ENCODE data around the gene AQP12B.

AQP12B gene

GRCh38 chr2:240719676-240720545 lies 37.2 kb upstream of the AQP12B start:
- TF ChIP-seq POLR2A (IDR thresholded peaks at IDR 0.05; ENCODE audit: low read depth, low read length) (no peak), PAX5 (IDR thresholded peaks at IDR 0.05; ENCODE audit: insufficient read depth, low read length, severe bottlenecking) (no peak), SPI1 (IDR thresholded peaks at IDR 0.05; ENCODE audit: low read depth, low read length) (no peak), POLR2AphosphoS5 (IDR thresholded peaks at IDR 0.05; ENCODE audit: low read depth, low read length) (no peak), POU2F2 (IDR thresholded peaks at IDR 0.05; ENCODE audit: low read depth, low read length) (no peak), TAF1 (IDR thresholded peaks at IDR 0.05; ENCODE audit: low read depth, low read length) (no peak)
- no peak for FAIRE-seq
- no peak for DNase-seq (ENCODE audit: insufficient read length, low spot score)

- no peak for FAIRE-seq
- TF ChIP-seq POU2F2 (IDR thresholded peaks at IDR 0.05; ENCODE audit: low read depth, low read length) (no peak), SPI1 (IDR thresholded peaks at IDR 0.05; ENCODE audit: low read depth, low read length) (no peak), TAF1 (IDR thresholded peaks at IDR 0.05; ENCODE audit: low read depth, low read length) (no peak), PAX5 (IDR thresholded peaks at IDR 0.05; ENCODE audit: insufficient read depth, low read length, severe bottlenecking) (no peak), POLR2AphosphoS5 (IDR thresholded peaks at IDR 0.05; ENCODE audit: low read depth, low read length) (no peak), POLR2A (IDR thresholded peaks at IDR 0.05; ENCODE audit: low read depth, low read length) (no peak)
- no peak for DNase-seq (ENCODE audit: insufficient read length, low spot score)
Measured at GRCh38 chr2:240718896-240719490, 36.3 kb upstream of the AQP12B start.

GRCh38 chr2:240717681-240718581 lies 35.2 kb upstream of the AQP12B start:
- no peak for FAIRE-seq
- TF ChIP-seq POU2F2 (IDR thresholded peaks at IDR 0.05; ENCODE audit: low read depth, low read length) (no peak), POLR2A (IDR thresholded peaks at IDR 0.05; ENCODE audit: low read depth, low read length) (no peak), TAF1 (IDR thresholded peaks at IDR 0.05; ENCODE audit: low read depth, low read length) (no peak), SPI1 (IDR thresholded peaks at IDR 0.05; ENCODE audit: low read depth, low read length) (no peak), PAX5 (IDR thresholded peaks at IDR 0.05; ENCODE audit: insufficient read depth, low read length, severe bottlenecking) (no peak), POLR2AphosphoS5 (IDR thresholded peaks at IDR 0.05; ENCODE audit: low read depth, low read length) (no peak)
- no peak for DNase-seq (ENCODE audit: insufficient read length, low spot score)

GRCh38 chr2:240717181-240717641 lies 34.5 kb upstream of the AQP12B start:
- TF ChIP-seq POU2F2 (IDR thresholded peaks at IDR 0.05; ENCODE audit: low read depth, low read length) (no peak), TAF1 (IDR thresholded peaks at IDR 0.05; ENCODE audit: low read depth, low read length) (no peak), POLR2AphosphoS5 (IDR thresholded peaks at IDR 0.05; ENCODE audit: low read depth, low read length) (no peak), POLR2A (IDR thresholded peaks at IDR 0.05; ENCODE audit: low read depth, low read length) (no peak), PAX5 (IDR thresholded peaks at IDR 0.05; ENCODE audit: insufficient read depth, low read length, severe bottlenecking) (no peak), SPI1 (IDR thresholded peaks at IDR 0.05; ENCODE audit: low read depth, low read length) (no peak)
- FAIRE-seq, result no peak
- no peak for DNase-seq (ENCODE audit: insufficient read length, low spot score)

GRCh38 chr2:240716130-240716798 lies 33.6 kb upstream of the AQP12B start:
- FAIRE-seq, result no peak
- no peak for DNase-seq (ENCODE audit: insufficient read length, low spot score)
- no peak for TF ChIP-seq POLR2A (IDR thresholded peaks at IDR 0.05; ENCODE audit: low read depth, low read length)
- no peak for TF ChIP-seq PAX5 (IDR thresholded peaks at IDR 0.05; ENCODE audit: insufficient read depth, low read length, severe bottlenecking)
- TF ChIP-seq TAF1 (IDR thresholded peaks at IDR 0.05; ENCODE audit: low read depth, low read length), result no peak
- no peak for TF ChIP-seq SPI1 (IDR thresholded peaks at IDR 0.05; ENCODE audit: low read depth, low read length)
- no peak for TF ChIP-seq POU2F2 (IDR thresholded peaks at IDR 0.05; ENCODE audit: low read depth, low read length)
- no peak for TF ChIP-seq POLR2AphosphoS5 (IDR thresholded peaks at IDR 0.05; ENCODE audit: low read depth, low read length)

- no peak for FAIRE-seq
- no peak for DNase-seq (ENCODE audit: insufficient read length, low spot score)
- TF ChIP-seq POLR2AphosphoS5 (IDR thresholded peaks at IDR 0.05; ENCODE audit: low read depth, low read length) (no peak), PAX5 (IDR thresholded peaks at IDR 0.05; ENCODE audit: insufficient read depth, low read length, severe bottlenecking) (no peak), POLR2A (IDR thresholded peaks at IDR 0.05; ENCODE audit: low read depth, low read length) (no peak), POU2F2 (IDR thresholded peaks at IDR 0.05; ENCODE audit: low read depth, low read length) (no peak), TAF1 (IDR thresholded peaks at IDR 0.05; ENCODE audit: low read depth, low read length) (no peak), SPI1 (IDR thresholded peaks at IDR 0.05; ENCODE audit: low read depth, low read length) (no peak)
Measured at GRCh38 chr2:240714747-240715725, 32.4 kb upstream of the AQP12B start.

GRCh38 chr2:240713928-240714746 lies 31.5 kb upstream of the AQP12B start:
- no peak for TF ChIP-seq POU2F2 (IDR thresholded peaks at IDR 0.05; ENCODE audit: low read depth, low read length)
- TF ChIP-seq TAF1 (IDR thresholded peaks at IDR 0.05; ENCODE audit: low read depth, low read length), result no peak
- TF ChIP-seq SPI1 (IDR thresholded peaks at IDR 0.05; ENCODE audit: low read depth, low read length), result no peak
- no peak for TF ChIP-seq PAX5 (IDR thresholded peaks at IDR 0.05; ENCODE audit: insufficient read depth, low read length, severe bottlenecking)
- TF ChIP-seq POLR2AphosphoS5 (IDR thresholded peaks at IDR 0.05; ENCODE audit: low read depth, low read length), result no peak
- TF ChIP-seq POLR2A (IDR thresholded peaks at IDR 0.05; ENCODE audit: low read depth, low read length), result no peak
- no peak for FAIRE-seq
- DNase-seq (ENCODE audit: insufficient read length, low spot score), result no peak

All from GM12891 (cell line).